Fibroblast of pulmonary artery (primary cell): ENCODE results near the gene TMEM260.

Experiments used
- DNase-seq: peaks from one replicate; pipeline ENCODE4 v3.0.0-alpha.2; 2010; ENCODE audit warnings: low read depth
- H3K4me3 ChIP-seq: replicated peaks from 2 replicates; pipeline ENCODE4 v1.5.1; 2011; ENCODE audit warnings: low read depth, mild to moderate bottlenecking, control low read depth, low read length, moderate library complexity
- CTCF ChIP-seq: IDR thresholded peaks from 2 replicates; pipeline ENCODE4 v1.5.1; 2011; ENCODE audit warnings: mild to moderate bottlenecking, control low read depth, low read length, inconsistent platforms; ENCODE audit errors: missing control alignments

The TMEM260 gene

DNA sequence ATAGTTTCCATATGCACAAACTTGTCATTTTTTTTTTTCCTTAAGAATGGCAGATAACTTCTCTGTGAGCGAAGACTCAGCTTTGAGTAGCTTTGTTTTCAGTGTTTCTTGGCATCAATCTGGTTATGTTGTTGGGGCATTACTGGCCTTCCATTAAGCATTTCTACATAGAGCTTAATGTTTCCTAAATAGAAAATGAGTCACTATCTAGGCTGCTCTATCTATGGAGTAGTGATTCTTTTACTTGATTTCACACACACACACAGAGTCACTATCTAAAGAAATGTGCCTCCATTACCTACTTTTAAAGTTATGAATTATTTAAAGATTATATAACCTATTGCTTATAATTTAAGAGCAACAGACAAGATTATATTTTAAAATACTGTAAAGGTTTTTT is 53.9 kb downstream of the TMEM260 start:
- TF ChIP-seq CTCF = no peak
- no peak overlapping the region for H3K4me3 ChIP-seq
- no peak for DNase-seq

DNA sequence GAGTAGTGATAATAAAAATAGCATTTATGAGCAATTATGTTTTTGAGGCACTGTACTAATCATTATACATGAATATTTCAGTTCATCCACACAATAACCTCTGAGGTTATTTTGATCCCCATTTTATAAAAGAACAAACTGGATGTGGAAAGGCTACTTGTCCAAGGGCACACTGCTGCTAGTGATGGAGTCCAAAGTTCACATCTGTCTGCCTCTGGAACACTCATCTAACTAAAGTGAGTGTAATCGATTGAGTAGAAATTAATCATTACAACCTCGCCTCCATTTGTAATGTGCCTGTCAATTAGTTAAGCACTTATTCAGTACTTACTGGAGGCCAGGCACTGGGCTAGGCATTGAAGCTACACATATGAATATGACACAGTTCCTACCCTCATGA is 55.4 kb downstream of the TMEM260 start:
- DNase-seq = no peak
- no peak overlapping the region for H3K4me3 ChIP-seq
- no peak for TF ChIP-seq CTCF

DNA sequence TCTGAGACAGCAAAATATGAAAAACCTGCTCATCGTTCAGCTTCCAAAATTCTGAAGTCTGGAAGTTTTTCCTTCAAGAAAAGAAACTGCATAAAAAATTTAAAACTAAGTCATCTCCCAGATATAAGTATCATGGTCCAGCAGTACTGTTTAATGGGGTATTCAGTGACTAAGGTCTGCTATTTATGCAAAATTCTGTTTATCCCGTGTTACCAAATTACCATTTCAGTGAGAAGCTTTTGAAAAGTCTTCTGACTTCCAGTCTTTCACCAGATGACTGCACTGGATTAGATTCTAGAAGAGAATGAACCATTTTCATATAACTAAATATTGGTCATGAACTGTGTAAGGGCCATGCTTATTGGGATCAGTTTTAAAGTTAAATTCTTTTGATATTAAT is 67.9 kb downstream of the TMEM260 start:
- DNase-seq = no peak
- TF ChIP-seq CTCF = no peak
- no peak overlapping the region for H3K4me3 ChIP-seq

DNA sequence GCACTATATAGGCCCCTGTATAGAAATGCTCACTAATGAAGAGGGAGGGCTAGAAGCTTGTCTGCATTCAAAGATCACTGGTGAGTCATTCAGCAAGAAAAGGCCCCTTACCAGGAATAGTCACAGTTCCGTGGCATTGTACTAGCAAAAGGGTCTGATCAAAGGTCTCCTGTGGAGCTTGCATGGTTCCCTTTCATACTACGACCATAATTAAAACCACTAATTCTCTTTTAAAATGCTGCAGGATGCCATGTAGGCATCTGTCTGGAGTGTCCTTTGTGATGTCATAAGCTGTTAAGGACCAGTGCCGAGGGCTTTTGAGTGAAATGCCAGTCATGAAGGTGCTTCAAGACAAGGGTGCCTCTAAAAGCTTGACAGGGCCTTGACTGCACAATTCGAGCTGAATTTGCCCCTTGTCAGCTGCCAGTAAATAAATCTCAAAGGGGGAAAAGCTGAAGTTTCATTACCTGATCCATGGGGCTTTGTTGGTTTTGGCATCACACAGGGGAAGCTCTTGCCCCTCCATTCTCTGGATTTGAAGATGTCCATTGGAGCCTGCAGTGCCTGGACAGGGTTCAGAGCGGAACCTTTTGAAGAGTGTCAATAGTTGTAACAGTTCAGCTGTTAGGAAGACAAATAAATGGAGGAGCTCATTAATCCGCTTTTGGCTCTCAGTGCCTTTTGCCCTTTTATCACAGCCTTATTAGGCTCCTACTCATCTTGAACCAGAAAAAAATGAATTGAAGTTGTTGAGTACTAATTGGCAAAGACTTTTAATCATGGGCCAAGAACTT is 69.1 kb downstream of the TMEM260 start:
- no peak for TF ChIP-seq CTCF
- DNase-seq = no peak

DNA sequence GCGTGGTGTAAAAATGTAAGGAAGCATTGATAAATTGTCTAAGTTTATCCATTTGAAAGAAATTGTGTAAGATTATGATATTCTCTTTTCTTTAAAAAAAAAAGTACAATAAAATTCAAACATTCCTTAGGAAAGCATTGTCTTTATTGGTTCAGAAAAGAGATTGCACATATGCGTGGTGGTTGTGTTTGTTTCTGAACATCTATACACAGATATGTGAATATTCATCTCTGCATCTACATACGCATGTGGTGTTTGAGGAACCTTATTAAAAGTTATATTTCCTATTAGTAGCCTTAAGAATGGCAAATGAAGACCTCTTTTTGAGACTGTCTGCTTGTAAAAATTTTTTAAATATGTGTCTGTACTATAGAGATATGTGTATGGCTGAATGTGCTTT is 69.8 kb downstream of the TMEM260 start:
- TF ChIP-seq CTCF = no peak
- no peak for DNase-seq
- no peak overlapping the region for H3K4me3 ChIP-seq

More for the DNA sequence above, 69.1 kb downstream of the TMEM260 start:
- no peak overlapping the region for H3K4me3 ChIP-seq

- DNase-seq = no peak
- TF ChIP-seq CTCF = no peak
- H3K4me3 ChIP-seq = no peak overlapping the region
These were observed 70.5 kb downstream of the TMEM260 start for GRCh38 chr14:56650048-56650447.

DNA sequence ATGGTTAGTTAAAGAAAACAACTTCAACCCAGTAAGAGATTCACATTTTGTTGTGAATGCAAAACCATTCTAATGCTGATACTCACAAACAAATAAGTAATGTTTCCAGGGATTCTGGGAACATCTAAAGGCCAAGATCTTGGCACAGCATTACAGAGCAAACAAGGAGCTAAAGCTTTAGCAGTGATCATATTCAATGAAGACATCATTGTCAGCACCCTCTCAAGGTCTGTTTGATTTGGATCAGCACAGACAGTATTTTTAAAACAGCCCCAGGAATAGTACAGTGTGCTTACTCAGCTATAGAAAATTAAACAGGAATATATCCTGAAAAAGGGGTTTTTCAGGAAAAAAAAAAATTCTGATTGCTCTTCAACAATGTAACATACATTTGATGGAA is 71.4 kb downstream of the TMEM260 start:
- no peak for DNase-seq
- no peak for TF ChIP-seq CTCF
- H3K4me3 ChIP-seq = no peak overlapping the region
